Measurements from ENCODE around the gene PI4KA. TPM values are rescaled to one million over a fixed set of nuclear protein-coding genes. Genes with fewer than 3 reads are reported as not detected.

PI4KA gene
- total RNA-seq, 2 experiments from 2014 or later = 84.5 to 99.6 TPM

Other genes with a start within 250 kb of the PI4KA start
- gene SERPIND1, start 84.7 kb downstream of the PI4KA start, total RNA-seq = not detected
- 10 to 100 TPM; 32.3 to 38.5 TPM for gene SNAP29, start 196 bp upstream of the PI4KA start, total RNA-seq
- gene CRKL, start 58.6 kb upstream of the PI4KA start, total RNA-seq = 10 to 100 TPM; 89.5 to 90.8 TPM
- under 1 TPM; 0.66 to 0.67 TPM for gene AIFM3, start 108.4 kb upstream of the PI4KA start, total RNA-seq
- gene LZTR1, start 123.5 kb upstream of the PI4KA start, total RNA-seq = 10 to 100 TPM; 69.3 to 78.0 TPM
- 10 to 100 TPM; 25.9 to 28.7 TPM for gene THAP7, start 143.3 kb upstream of the PI4KA start, total RNA-seq
- gene P2RX6, start 156.4 kb upstream of the PI4KA start, total RNA-seq = under 1 TPM; 0.32 to 0.42 TPM
- gene SLC7A4, start 173.8 kb upstream of the PI4KA start, total RNA-seq = under 1 TPM; 0.16 to 0.53 TPM
- not detected for gene LRRC74B, start 187.1 kb upstream of the PI4KA start, total RNA-seq